Measurements from ENCODE around the gene KRTAP3-3.

KRTAP3-3 gene

DNA sequence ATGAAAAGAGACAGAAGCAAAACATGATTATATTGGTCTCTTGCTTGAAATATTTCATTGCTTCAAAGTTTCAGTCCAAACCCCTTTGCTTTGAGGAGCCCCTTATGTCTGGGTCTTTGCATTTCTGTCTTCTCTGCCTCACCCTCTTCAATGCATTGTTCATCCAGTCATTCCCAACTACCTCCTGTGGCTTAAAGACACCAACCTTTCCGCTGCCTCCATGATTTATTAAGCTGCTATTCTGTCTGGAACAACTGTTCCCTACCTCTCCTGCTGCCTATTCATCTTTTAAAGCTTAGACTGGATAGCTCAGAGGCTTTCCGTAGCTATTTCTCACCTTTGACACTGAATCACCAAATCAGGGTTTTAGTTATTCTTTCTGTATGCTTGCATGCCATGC lies 3.4 kb upstream of the KRTAP3-3 start:
- no peaks in the 10 kb centered on the region for H3F3A ChIP-seq (ENCODE audit: insufficient read depth, low read length)
- H3K9ac ChIP-seq (ENCODE audit: low read length) = no peak overlapping the region
- H3K36me3 ChIP-seq (replicated peaks; ENCODE audit: insufficient read depth, low read length) = no peaks in the 10 kb centered on the region
- no peaks in the 10 kb centered on the region for H3K4me1 ChIP-seq (ENCODE audit: low read length)
- H2AFZ ChIP-seq (ENCODE audit: low read length) = no peak overlapping the region
- no peaks in the 10 kb centered on the region for H3K9me3 ChIP-seq (replicated peaks; ENCODE audit: insufficient read depth, low read length)
- no peak overlapping the region for H3K27ac ChIP-seq (ENCODE audit: low read length)
- H3K9me2 ChIP-seq (replicated peaks; ENCODE audit: insufficient read depth, low read length) = no peaks in the 10 kb centered on the region
- no peak for TF ChIP-seq EZH2 (optimal IDR thresholded peaks at IDR 0.05; ENCODE audit: low read depth, low read length)
- H3K4me2 ChIP-seq (ENCODE audit: low read depth, low read length) = no peak overlapping the region
- no peaks in the 10 kb centered on the region for H3K79me2 ChIP-seq (ENCODE audit: low read length)
- no peak for DNase-seq
- no peaks in the 10 kb centered on the region for H3K27me3 ChIP-seq (replicated peaks; ENCODE audit: insufficient read depth, low read length)
- no peak overlapping the region for H3K4me3 ChIP-seq (ENCODE audit: low read length)
- H4K20me1 ChIP-seq (ENCODE audit: insufficient read depth, low read length) = no peaks in the 10 kb centered on the region

GRCh38 chr17:40996829-40997228 lies 2.9 kb upstream of the KRTAP3-3 start:
- H3K36me3 ChIP-seq (replicated peaks; ENCODE audit: insufficient read depth, low read length) = no peaks in the 10 kb centered on the region
- no peaks in the 10 kb centered on the region for H3K9me2 ChIP-seq (replicated peaks; ENCODE audit: insufficient read depth, low read length)
- H4K20me1 ChIP-seq (ENCODE audit: insufficient read depth, low read length) = no peaks in the 10 kb centered on the region
- DNase-seq = no peak
- H3K9me3 ChIP-seq (replicated peaks; ENCODE audit: insufficient read depth, low read length) = no peaks in the 10 kb centered on the region
- H3K9ac ChIP-seq (ENCODE audit: low read length) = no peak overlapping the region
- no peak overlapping the region for H3K27ac ChIP-seq (ENCODE audit: low read length)
- no peak overlapping the region for H3K4me2 ChIP-seq (ENCODE audit: low read depth, low read length)
- no peak overlapping the region for H3K4me3 ChIP-seq (ENCODE audit: low read length)
- H3K79me2 ChIP-seq (ENCODE audit: low read length) = no peaks in the 10 kb centered on the region
- no peaks in the 10 kb centered on the region for H3K27me3 ChIP-seq (replicated peaks; ENCODE audit: insufficient read depth, low read length)
- H3F3A ChIP-seq (ENCODE audit: insufficient read depth, low read length) = no peaks in the 10 kb centered on the region
- no peaks in the 10 kb centered on the region for H3K4me1 ChIP-seq (ENCODE audit: low read length)
- H2AFZ ChIP-seq (ENCODE audit: low read length) = no peak overlapping the region
- TF ChIP-seq EZH2 (optimal IDR thresholded peaks at IDR 0.05; ENCODE audit: low read depth, low read length) = no peak
- no peak for TF ChIP-seq CTCF (IDR thresholded peaks at IDR 0.05; ENCODE audit: low read length)
- no peak for TF ChIP-seq EZH2phosphoT487 (IDR thresholded peaks at IDR 0.05; ENCODE audit: low read length)

GRCh38 chr17:40995116-40995515 lies 1.2 kb upstream of the KRTAP3-3 start:
- Histone ChIP-seq H3K4me2 (ENCODE audit: low read depth, low read length) (no peak overlapping the region), H2AFZ (ENCODE audit: low read length) (no peak overlapping the region), H3K4me1 (ENCODE audit: low read length) (no peaks in the 10 kb centered on the region), H3K27me3 (replicated peaks; ENCODE audit: insufficient read depth, low read length) (no peaks in the 10 kb centered on the region), H3F3A (ENCODE audit: insufficient read depth, low read length) (no peaks in the 10 kb centered on the region), H3K9me2 (replicated peaks; ENCODE audit: insufficient read depth, low read length) (no peaks in the 10 kb centered on the region), H3K27ac (ENCODE audit: low read length) (no peak overlapping the region), H3K36me3 (replicated peaks; ENCODE audit: insufficient read depth, low read length) (no peaks in the 10 kb centered on the region), H3K4me3 (ENCODE audit: low read length) (no peak overlapping the region), H3K9me3 (replicated peaks; ENCODE audit: insufficient read depth, low read length) (no peaks in the 10 kb centered on the region), H3K79me2 (ENCODE audit: low read length) (no peaks in the 10 kb centered on the region), H4K20me1 (ENCODE audit: insufficient read depth, low read length) (no peaks in the 10 kb centered on the region), H3K9ac (ENCODE audit: low read length) (no peak overlapping the region)
- TF ChIP-seq EZH2 (optimal IDR thresholded peaks at IDR 0.05; ENCODE audit: low read depth, low read length) = no peak
- no peak for TF ChIP-seq EZH2phosphoT487 (IDR thresholded peaks at IDR 0.05; ENCODE audit: low read length)
- TF ChIP-seq CTCF (IDR thresholded peaks at IDR 0.05; ENCODE audit: low read length) = no peak
- DNase-seq = no peak

DNA sequence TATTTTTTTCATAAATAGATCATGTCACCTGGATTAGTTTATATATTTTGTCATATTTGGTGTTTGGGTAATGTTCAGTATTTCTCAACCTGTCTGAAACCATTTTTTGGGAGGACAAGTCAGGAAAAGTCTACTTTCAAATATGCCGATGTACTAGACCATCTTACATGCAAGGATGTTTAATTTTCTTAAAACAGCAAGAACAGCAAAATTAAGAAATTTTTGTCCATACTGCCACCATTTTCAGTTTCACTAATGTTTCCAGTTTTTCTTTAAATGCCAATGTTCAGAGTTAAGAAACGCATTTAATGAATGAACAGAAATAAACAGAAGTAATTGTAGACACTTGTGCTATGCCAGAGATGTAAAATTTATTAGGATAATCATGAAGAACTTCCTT lies 880 bp downstream of the KRTAP3-3 start:
- no peaks in the 10 kb centered on the region for H3K27me3 ChIP-seq (replicated peaks; ENCODE audit: insufficient read depth, low read length)
- no peak overlapping the region for H2AFZ ChIP-seq (ENCODE audit: low read length)
- no peak overlapping the region for H3K27ac ChIP-seq (ENCODE audit: low read length)
- no peaks in the 10 kb centered on the region for H3K79me2 ChIP-seq (ENCODE audit: low read length)
- no peaks in the 10 kb centered on the region for H3K36me3 ChIP-seq (replicated peaks; ENCODE audit: insufficient read depth, low read length)
- H3K9ac ChIP-seq (ENCODE audit: low read length) = no peak overlapping the region
- no peak overlapping the region for H3K4me3 ChIP-seq (ENCODE audit: low read length)
- no peaks in the 10 kb centered on the region for H4K20me1 ChIP-seq (ENCODE audit: insufficient read depth, low read length)
- no peaks in the 10 kb centered on the region for H3K4me1 ChIP-seq (ENCODE audit: low read length)
- H3F3A ChIP-seq (ENCODE audit: insufficient read depth, low read length) = no peaks in the 10 kb centered on the region
- H3K4me2 ChIP-seq (ENCODE audit: low read depth, low read length) = no peak overlapping the region
- H3K9me3 ChIP-seq (replicated peaks; ENCODE audit: insufficient read depth, low read length) = no peaks in the 10 kb centered on the region
- TF ChIP-seq EZH2phosphoT487 (IDR thresholded peaks at IDR 0.05; ENCODE audit: low read length) (no peak), EZH2 (optimal IDR thresholded peaks at IDR 0.05; ENCODE audit: low read depth, low read length) (no peak), CTCF (IDR thresholded peaks at IDR 0.05; ENCODE audit: low read length) (no peak)
- DNase-seq = no peak
- H3K9me2 ChIP-seq (replicated peaks; ENCODE audit: insufficient read depth, low read length) = no peaks in the 10 kb centered on the region
